SK-N-SH treated with all-trans-retinoic acid at 6 μM for 48 hours (cell line): ENCODE measurements around the gene VEPH1.

Experiments
- ATAC-seq: fragments of 200-7000 bp; cut with Tn5 transposase; 3 replicates; pipeline ENCODE4 v1.9.1; 2020; ENCODE audit warnings: mild to moderate bottlenecking, moderate library complexity
- ARNTL ChIP-seq: fragments of 450-650 bp; formaldehyde crosslinking; IDR thresholded peaks from 2 replicates; pipeline ENCODE4 v1.5.0; 2020; ENCODE audit warnings: low read depth, mild to moderate bottlenecking, moderate library complexity, borderline replicate concordance
- BACH2 ChIP-seq: fragments of 250-450 bp; sonication (Bioruptor Pico); IDR thresholded peaks from 2 replicates; pipeline ENCODE4 v1.9.0; 2021; ENCODE audit warnings: mild to moderate bottlenecking, borderline replicate concordance
- CREB5 ChIP-seq: fragments of 250-450 bp; sonication (Bioruptor Pico); IDR thresholded peaks from 2 replicates; pipeline ENCODE4 v1.5.1; 2020; ENCODE audit warnings: low read depth, mild to moderate bottlenecking, moderate library complexity
- CSRNP3 ChIP-seq: fragments of 250-450 bp; sonication (Bioruptor Pico); IDR thresholded peaks from 2 replicates; pipeline ENCODE4 v1.5.1; 2021; ENCODE audit warnings: mild to moderate bottlenecking, moderate library complexity
- ESRRG ChIP-seq: fragments of 250-450 bp; sonication (Bioruptor Pico); IDR thresholded peaks from 2 replicates; pipeline ENCODE4 v1.6.1; 2021; ENCODE audit warnings: mild to moderate bottlenecking
- GLIS3 ChIP-seq: fragments of 250-450 bp; sonication (Bioruptor Pico); IDR thresholded peaks from 2 replicates; pipeline ENCODE4 v1.5.0; 2020; ENCODE audit warnings: mild to moderate bottlenecking, moderate library complexity
- ISL1 ChIP-seq: fragments of 250-450 bp; sonication (Bioruptor Pico); IDR thresholded peaks from 2 replicates; pipeline ENCODE4 v2.1.2; 2022; ENCODE audit warnings: mild to moderate bottlenecking, moderate library complexity
- PATZ1 ChIP-seq: fragments of 250-450 bp; sonication (Bioruptor Pico); IDR thresholded peaks from 2 replicates; pipeline ENCODE4 v1.8.0; 2020; ENCODE audit warnings: mild to moderate bottlenecking, moderate library complexity, borderline replicate concordance
- POU6F1 ChIP-seq: fragments of 250-450 bp; sonication (Bioruptor Pico); IDR thresholded peaks from 2 replicates; pipeline ENCODE4 v1.8.0; 2021; ENCODE audit warnings: low read depth, mild to moderate bottlenecking, moderate library complexity, borderline replicate concordance
- RARB ChIP-seq: fragments of 250-450 bp; sonication (Bioruptor Pico); IDR thresholded peaks from 2 replicates; pipeline ENCODE4 v1.8.0; 2021; ENCODE audit warnings: mild to moderate bottlenecking, moderate library complexity
- SNAI2 ChIP-seq: fragments of 250-450 bp; sonication (Bioruptor Pico); IDR thresholded peaks from 2 replicates; pipeline ENCODE4 v1.5.0; 2020; ENCODE audit warnings: mild to moderate bottlenecking, moderate library complexity
- TSHZ2 ChIP-seq: fragments of 250-450 bp; sonication (Bioruptor Pico); IDR thresholded peaks from 2 replicates; pipeline ENCODE4 v1.5.0; 2020; ENCODE audit warnings: mild to moderate bottlenecking, moderate library complexity
- ZC3H10 ChIP-seq: fragments of 250-450 bp; sonication (Bioruptor Pico); IDR thresholded peaks from 2 replicates; pipeline ENCODE4 v1.5.1; 2021; ENCODE audit warnings: mild to moderate bottlenecking, moderate library complexity
- ZFP3 ChIP-seq: fragments of 250-450 bp; sonication (Bioruptor Pico); IDR thresholded peaks from 2 replicates; pipeline ENCODE4 v1.5.0; 2020; ENCODE audit warnings: mild to moderate bottlenecking, moderate library complexity
- ZFP30 ChIP-seq: fragments of 450-650 bp; formaldehyde crosslinking; IDR thresholded peaks from 2 replicates; pipeline ENCODE4 v1.5.0; 2022; ENCODE audit warnings: mild to moderate bottlenecking, moderate library complexity
- ZNF565 ChIP-seq: fragments of 450-650 bp; formaldehyde crosslinking; conservative IDR thresholded peaks from 2 replicates; pipeline ENCODE4 v1.5.0; 2020; ENCODE audit warnings: low read depth, mild to moderate bottlenecking, moderate library complexity

Gene VEPH1

GRCh38 chr3:157233923-157234322 lies 269.3 kb downstream of the VEPH1 start:
- TF ChIP-seq ESRRG (CRISPR knock-in tag) (no peak), CSRNP3 (CRISPR knock-in tag) (no peak), ARNTL (no peak), GLIS3 (CRISPR knock-in tag) (no peak), BACH2 (no peak), POU6F1 (CRISPR knock-in tag) (no peak), CREB5 (CRISPR knock-in tag) (no peak), PATZ1 (CRISPR knock-in tag) (no peak), RARB (CRISPR knock-in tag) (no peak)
- no peak for ATAC-seq

GRCh38 chr3:157232141-157232540 lies 271.1 kb downstream of the VEPH1 start:
- no peak for TF ChIP-seq ZC3H10
- TF ChIP-seq ESRRG (CRISPR knock-in tag), result no peak
- TF ChIP-seq ZFP30 (CRISPR knock-in tag), result no peak
- TF ChIP-seq ZFP3, result no peak
- TF ChIP-seq PATZ1 (CRISPR knock-in tag), result no peak
- TF ChIP-seq ZNF565, result no peak
- no peak for TF ChIP-seq CREB5 (CRISPR knock-in tag)
- TF ChIP-seq ISL1, result no peak
- no peak for ATAC-seq

GRCh38 chr3:157231071-157231470 lies 272.1 kb downstream of the VEPH1 start:
- TF ChIP-seq SNAI2 (CRISPR knock-in tag), result no peak
- TF ChIP-seq, all 23 proteins: peak for 0
- no peak for ATAC-seq

GRCh38 chr3:157226173-157226847 lies 276.9 kb downstream of the VEPH1 start:
- TF ChIP-seq ZFP3 (no peak), ZFP30 (CRISPR knock-in tag) (no peak), TSHZ2 (CRISPR knock-in tag) (no peak), CREB5 (CRISPR knock-in tag) (no peak), RARB (CRISPR knock-in tag) (no peak), POU6F1 (CRISPR knock-in tag) (no peak)
- ATAC-seq, result no peak
